Mesendoderm (in vitro differentiated cells): ENCODE measurements around the gene LCE3B. TPM values are rescaled to one million over a fixed set of nuclear protein-coding genes. Genes with fewer than 3 reads are reported as not detected.

Experiments
- DNase-seq: peaks from one replicate; pipeline ENCODE4 v3.0.0; 2013
- H2AK5ac ChIP-seq: 2 replicates; pipeline ENCODE4 v1.6.1; 2013; ENCODE audit warnings: low read length, inconsistent platforms
- H2BK120ac ChIP-seq: 2 replicates; pipeline ENCODE4 v1.6.1; 2013; ENCODE audit warnings: low read depth, mild to moderate bottlenecking, low read length, moderate library complexity, mixed read lengths
- H2BK15ac ChIP-seq: replicated peaks from 2 replicates; pipeline ENCODE4 v1.6.1; 2013; ENCODE audit warnings: low read depth, mild to moderate bottlenecking, moderate library complexity
- H2BK5ac ChIP-seq: 2 replicates; pipeline ENCODE4 v1.6.1; 2013; ENCODE audit warnings: low read length, inconsistent platforms
- H3K18ac ChIP-seq: 2 replicates; pipeline ENCODE4 v1.6.1; 2013; ENCODE audit warnings: mild to moderate bottlenecking, low read length, mixed read lengths
- H3K23ac ChIP-seq: one replicate; pipeline ENCODE4 v1.6.1; 2013; ENCODE audit warnings: low read length
- H3K27ac ChIP-seq: 2 replicates; pipeline ENCODE4 v1.5.1; 2013; ENCODE audit warnings: low read depth, mild to moderate bottlenecking, inconsistent platforms, low read length, moderate library complexity
- H3K27me3 ChIP-seq: 2 replicates; pipeline ENCODE4 v1.6.1; 2013; ENCODE audit warnings: low read length, control low read depth, mild to moderate bottlenecking, inconsistent platforms; ENCODE audit not compliant: insufficient read depth, poor library complexity
- H3K36me3 ChIP-seq: 2 replicates; pipeline ENCODE4 v1.6.1; 2013; ENCODE audit warnings: low read length, inconsistent platforms; ENCODE audit not compliant: control insufficient read depth, insufficient read depth
- H3K4ac ChIP-seq: one replicate; pipeline ENCODE4 v1.6.1; 2013; ENCODE audit warnings: low read depth, mild to moderate bottlenecking, low read length, moderate library complexity
- H3K4me1 ChIP-seq: 2 replicates; pipeline ENCODE4 v1.6.1; 2013; ENCODE audit warnings: low read depth, low read length, inconsistent platforms; ENCODE audit not compliant: control insufficient read depth
- H3K4me2 ChIP-seq: 2 replicates; pipeline ENCODE4 v1.6.1; 2013; ENCODE audit warnings: low read length
- H3K4me3 ChIP-seq: 2 replicates; pipeline ENCODE4 v1.5.1; 2013; ENCODE audit warnings: mild to moderate bottlenecking, low read length
- H3K56ac ChIP-seq: one replicate; pipeline ENCODE4 v1.6.1; 2013; ENCODE audit warnings: low read length
- H3K79me1 ChIP-seq: 2 replicates; pipeline ENCODE4 v1.6.1; 2013; ENCODE audit warnings: low read length, inconsistent platforms
- H3K79me2 ChIP-seq: 2 replicates; pipeline ENCODE4 v1.6.1; 2013; ENCODE audit warnings: mild to moderate bottlenecking, low read length; ENCODE audit not compliant: control insufficient read depth, insufficient read depth
- H3K9ac ChIP-seq: 2 replicates; pipeline ENCODE4 v1.6.1; 2013; ENCODE audit warnings: low read length, inconsistent platforms
- H4K5ac ChIP-seq: one replicate; pipeline ENCODE4 v1.6.1; 2013; ENCODE audit warnings: low read length
- H4K8ac ChIP-seq: one replicate; pipeline ENCODE4 v1.6.1; 2013; ENCODE audit warnings: low read depth, mild to moderate bottlenecking, control low read depth, low read length, moderate library complexity
- WGBS: extraction: QIAGEN DNeasy Blood & Tissue Kit; methylation state at CpG from one replicate; pipeline ENCODE4 v1.1.7; 2013; ENCODE audit warnings: low lambda C conversion rate, missing lambda C conversion rate; ENCODE audit not compliant: insufficient coverage; ENCODE audit errors: extremely low coverage; 5-methylcytosine and 5-hydroxymethylcytosine counted together
- polyA plus RNA-seq, 2 experiments: library from polyadenylated mRNA; stranded (reverse); fragments of 200-250 nt; gene quantifications; one replicate each; pipeline ENCODE4 v1.2.3, GENCODE V29; 2013

LCE3B gene, protein sequence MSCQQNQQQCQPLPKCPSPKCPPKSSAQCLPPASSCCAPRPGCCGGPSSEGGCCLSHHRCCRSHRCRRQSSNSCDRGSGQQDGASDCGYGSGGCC
- not detected for polyA plus RNA-seq (2013, experiment 1 of 2)
- not detected for polyA plus RNA-seq (2013, experiment 2 of 2)

DNA sequence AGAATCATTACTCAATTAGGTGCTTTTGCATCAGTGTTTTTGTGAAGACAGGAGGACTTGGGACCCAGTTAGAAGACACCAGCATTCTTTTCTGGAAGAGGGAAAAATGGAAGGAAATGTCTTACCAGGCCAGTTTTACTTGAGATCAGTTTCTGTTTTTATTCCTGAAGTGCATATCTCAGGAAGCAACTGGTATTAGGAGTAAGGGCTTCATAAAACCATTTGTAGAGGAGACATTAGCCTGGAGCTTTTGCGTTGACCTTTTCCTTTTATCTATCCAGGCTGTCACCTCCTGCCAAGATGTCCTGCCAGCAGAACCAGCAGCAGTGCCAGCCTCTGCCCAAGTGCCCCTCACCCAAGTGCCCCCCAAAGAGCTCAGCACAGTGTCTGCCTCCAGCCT is at the start of gene LCE3B:
LCE3B (plus strand) TSS at position 301 of the 400 bp plus-strand sequence; CDS start at position 301, 0 bp downstream.
- no CpG with 5 or more reads among the region's 1 CpG for WGBS
- Histone ChIP-seq H3K4me2 (no peak within 1 kb of the TSS), H3K27ac (no peak within 1 kb of the TSS)

GRCh38 chr1:152565115-152565514 is 48.5 kb upstream of the LCE3B start:
- Histone ChIP-seq H2BK5ac (no peak overlapping the region), H3K36me3 (no peaks in the 10 kb centered on the region), H3K27me3 (no peaks in the 10 kb centered on the region), H3K4me2 (no peak overlapping the region), H2AK5ac (no peak overlapping the region), H3K79me2 (no peaks in the 10 kb centered on the region), H3K27ac (no peak overlapping the region), H3K18ac (no peak overlapping the region), H3K23ac (no peak overlapping the region), H3K9ac (no peak overlapping the region), H3K4ac (no peak overlapping the region), H3K56ac (no peak overlapping the region), H3K79me1 (no peaks in the 10 kb centered on the region), H4K5ac (no peak overlapping the region), H3K4me3 (no peak overlapping the region), H3K4me1 (no peaks in the 10 kb centered on the region), H2BK15ac (no peak overlapping the region), H4K8ac (no peak overlapping the region), H2BK120ac (no peak overlapping the region)
- no CpG with 5 or more reads among the region's 2 CpGs for WGBS
- DNase-seq = no peak

More for the DNA sequence above, at the start of gene LCE3B:
- H2AK5ac ChIP-seq = no peak within 1 kb of the TSS
- no peaks in the 10 kb centered on the region for H3K79me2 ChIP-seq
- no peak within 1 kb of the TSS for H3K4ac ChIP-seq
- no peak within 1 kb of the TSS for H2BK15ac ChIP-seq
- no peak for DNase-seq
- H3K4me3 ChIP-seq = no peak within 1 kb of the TSS
- H4K5ac ChIP-seq = no peak within 1 kb of the TSS
- no peak within 1 kb of the TSS for H2BK5ac ChIP-seq
- no peaks in the 10 kb centered on the region for H3K27me3 ChIP-seq
- H3K23ac ChIP-seq = no peak within 1 kb of the TSS
- no peak within 1 kb of the TSS for H3K18ac ChIP-seq
- no peaks in the 10 kb centered on the region for H3K4me1 ChIP-seq
- H4K8ac ChIP-seq = no peak within 1 kb of the TSS
- H3K79me1 ChIP-seq = no peaks in the 10 kb centered on the region
- H3K36me3 ChIP-seq = no peaks in the 10 kb centered on the region
- no peak within 1 kb of the TSS for H3K9ac ChIP-seq
- no peak within 1 kb of the TSS for H3K56ac ChIP-seq
- H2BK120ac ChIP-seq = no peak within 1 kb of the TSS

DNA sequence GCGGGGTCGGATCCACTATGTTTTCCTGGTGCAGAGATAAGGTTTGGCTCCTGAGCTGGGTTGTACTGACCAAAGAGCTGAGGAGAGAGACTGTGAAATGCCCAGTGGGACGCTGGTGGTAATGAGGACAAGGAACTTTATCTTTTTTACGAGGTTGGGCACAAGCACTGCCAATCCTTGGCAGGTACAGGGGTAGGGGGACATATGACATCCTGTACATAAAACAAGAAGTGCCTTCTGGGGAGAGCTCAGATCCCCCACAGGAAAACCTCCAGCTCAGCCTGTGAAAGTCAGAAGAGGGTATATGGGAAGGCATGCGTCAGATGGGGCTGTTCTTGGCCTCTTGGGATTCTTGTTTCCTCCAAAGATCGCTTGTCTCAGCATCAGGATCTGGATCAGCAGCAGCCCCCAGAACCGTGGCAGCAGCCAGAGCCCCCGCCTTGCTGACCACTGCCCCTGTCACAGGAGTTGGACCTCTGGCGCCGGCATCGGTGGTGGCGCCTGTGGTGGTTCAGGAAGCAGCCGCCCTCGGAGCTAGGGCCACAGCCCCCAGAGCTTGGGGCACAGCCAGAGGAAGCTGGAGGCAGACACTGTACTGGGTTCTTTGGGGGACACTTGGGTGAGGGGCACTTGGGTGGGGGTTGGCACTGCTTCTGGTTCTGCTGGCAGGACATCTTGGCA is 47.9 kb upstream of the LCE3B start:
- Histone ChIP-seq H3K79me2 (no peaks in the 10 kb centered on the region), H2BK5ac (no peak overlapping the region), H3K9ac (no peak overlapping the region), H3K23ac (no peak overlapping the region), H3K4me1 (no peaks in the 10 kb centered on the region), H3K4me2 (no peak overlapping the region), H3K4ac (no peak overlapping the region), H2BK120ac (no peak overlapping the region), H3K18ac (no peak overlapping the region), H4K8ac (no peak overlapping the region), H2BK15ac (no peak overlapping the region), H3K27ac (no peak overlapping the region), H3K4me3 (no peak overlapping the region), H3K79me1 (no peaks in the 10 kb centered on the region), H4K5ac (no peak overlapping the region), H3K56ac (no peak overlapping the region), H3K36me3 (no peaks in the 10 kb centered on the region), H3K27me3 (no peaks in the 10 kb centered on the region), H2AK5ac (no peak overlapping the region)
- WGBS = no CpG with 5 or more reads among the region's 14 CpGs
- no peak for DNase-seq

DNA sequence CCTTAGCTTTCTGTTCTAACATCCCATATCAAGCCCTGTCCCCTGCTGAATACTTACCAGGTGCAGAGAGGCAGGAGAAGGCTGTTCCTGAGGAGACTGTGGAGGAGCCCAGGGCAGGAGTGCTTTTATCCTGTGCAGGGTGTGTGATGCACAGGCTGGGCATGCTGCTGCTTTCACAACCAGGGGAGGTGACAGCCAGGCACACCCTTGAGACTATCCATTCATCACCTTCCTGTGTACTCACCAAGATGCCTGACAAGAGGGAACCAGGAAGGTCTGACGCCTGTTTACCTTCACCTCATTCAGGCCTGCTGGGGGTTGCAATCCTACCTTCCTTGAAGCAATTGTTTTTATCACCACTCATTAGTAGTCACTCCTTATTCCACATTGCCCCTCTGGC is 46.9 kb upstream of the LCE3B start, which contains the start of gene LCE3E:
LCE3E (minus strand) TSS at position 100 of the 400 bp plus-strand sequence. CDS start 572 bp downstream, outside the sequence.
- Histone ChIP-seq H3K4ac (no peak within 1 kb of the TSS), H2AK5ac (no peak within 1 kb of the TSS), H3K4me2 (no peak within 1 kb of the TSS), H3K4me1 (no peaks in the 10 kb centered on the region), H4K5ac (no peak within 1 kb of the TSS), H2BK5ac (no peak within 1 kb of the TSS), H3K36me3 (no peaks in the 10 kb centered on the region), H4K8ac (no peak within 1 kb of the TSS), H3K79me1 (no peaks in the 10 kb centered on the region), H3K27me3 (no peaks in the 10 kb centered on the region), H2BK120ac (no peak within 1 kb of the TSS), H3K79me2 (no peaks in the 10 kb centered on the region), H3K56ac (no peak within 1 kb of the TSS), H3K23ac (no peak within 1 kb of the TSS), H3K9ac (no peak within 1 kb of the TSS), H2BK15ac (no peak within 1 kb of the TSS), H3K27ac (no peak within 1 kb of the TSS), H3K18ac (no peak within 1 kb of the TSS), H3K4me3 (no peak within 1 kb of the TSS)
- WGBS = no CpG with 5 or more reads among the region's 1 CpG
- no peak for DNase-seq

- Histone ChIP-seq H3K4ac (no peak overlapping the region), H3K18ac (no peak overlapping the region), H3K27me3 (no peaks in the 10 kb centered on the region), H2BK5ac (no peak overlapping the region), H3K4me3 (no peak overlapping the region), H2BK15ac (no peak overlapping the region), H4K8ac (no peak overlapping the region), H3K9ac (no peak overlapping the region), H2BK120ac (no peak overlapping the region), H3K79me1 (no peaks in the 10 kb centered on the region), H3K79me2 (no peaks in the 10 kb centered on the region), H3K36me3 (no peaks in the 10 kb centered on the region), H3K23ac (no peak overlapping the region), H4K5ac (no peak overlapping the region), H3K4me2 (no peak overlapping the region), H3K4me1 (no peaks in the 10 kb centered on the region), H3K27ac (no peak overlapping the region), H2AK5ac (no peak overlapping the region), H3K56ac (no peak overlapping the region)
- DNase-seq = no peak
- WGBS = no CpG with 5 or more reads among the region's 2 CpGs
Measured at GRCh38 chr1:152577168-152577567, 36.4 kb upstream of the LCE3B start.
